Activated CD8-positive, alpha-beta memory T cell treated with anti-CD3 and anti-CD28 coated beads for 36 hours (primary cell): Measurements from ENCODE around the gene SMIM17. TPM values are rescaled to one million over a fixed set of nuclear protein-coding genes. Genes with fewer than 3 reads are reported as not detected.
"Not testable (repeated sequence)": the region's sequence is repeated elsewhere in the genome, so short reads cannot be mapped to it uniquely, and the experiment has no call there.

ENCODE experiments used
- CTCF ChIA-PET: fragments of 350-600 bp; sonication (Branson Sonifier 250); formaldehyde crosslinking; loops from one replicate; lab custom pipeline; 2021; ENCODE audit warnings: antibody characterized with exemption; lab: Charles Lee
- POLR2A ChIA-PET: fragments of 350-600 bp; sonication (Branson Sonifier 250); formaldehyde crosslinking; loops from one replicate; lab custom pipeline; 2021; ENCODE audit warnings: antibody characterized with exemption; lab: Charles Lee
- total RNA-seq, 2 experiments: library from RNA; stranded (reverse); gene quantifications; one replicate each; pipeline ENCODE4 v1.2.3, GENCODE V29; 2021

The SMIM17 gene
- total RNA-seq, 2 experiments from 2014 or later: not detected

- POLR2A ChIA-PET: no interaction called here
- CTCF ChIA-PET: no interaction called here
Measured at GRCh38 chr19:56643460-56643955, 549 bp downstream of the SMIM17 start.

GRCh38 chr19:56654151-56654550 is 11.2 kb downstream of the SMIM17 start:
- CTCF ChIA-PET: no interaction called here
- POLR2A ChIA-PET: no interaction called here

GRCh38 chr19:56660381-56661107 is 17.6 kb downstream of the SMIM17 start:
- POLR2A ChIA-PET: no interaction called here
- CTCF ChIA-PET: no interaction called here

DNA sequence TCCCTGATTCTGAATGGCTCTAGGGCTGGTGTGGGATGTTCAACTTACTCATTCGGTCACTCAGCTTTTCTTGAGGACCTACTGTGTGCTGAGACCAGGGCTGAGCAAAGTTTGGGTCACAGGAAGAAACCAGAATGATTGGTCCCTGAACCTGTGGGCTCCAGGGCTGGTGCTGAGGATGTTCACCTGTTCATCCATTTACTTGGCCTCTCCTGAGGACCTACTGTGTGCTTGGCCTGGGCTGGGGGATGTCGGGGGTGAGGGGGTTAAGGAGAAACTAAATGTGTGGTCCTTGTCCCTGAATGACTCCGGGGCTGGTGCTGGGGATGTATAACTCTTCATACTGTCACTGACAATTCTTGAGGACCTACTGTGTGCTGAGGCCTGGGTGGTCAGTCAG is 18.3 kb downstream of the SMIM17 start:
- CTCF ChIA-PET: no interaction called here
- POLR2A ChIA-PET: no interaction called here

DNA sequence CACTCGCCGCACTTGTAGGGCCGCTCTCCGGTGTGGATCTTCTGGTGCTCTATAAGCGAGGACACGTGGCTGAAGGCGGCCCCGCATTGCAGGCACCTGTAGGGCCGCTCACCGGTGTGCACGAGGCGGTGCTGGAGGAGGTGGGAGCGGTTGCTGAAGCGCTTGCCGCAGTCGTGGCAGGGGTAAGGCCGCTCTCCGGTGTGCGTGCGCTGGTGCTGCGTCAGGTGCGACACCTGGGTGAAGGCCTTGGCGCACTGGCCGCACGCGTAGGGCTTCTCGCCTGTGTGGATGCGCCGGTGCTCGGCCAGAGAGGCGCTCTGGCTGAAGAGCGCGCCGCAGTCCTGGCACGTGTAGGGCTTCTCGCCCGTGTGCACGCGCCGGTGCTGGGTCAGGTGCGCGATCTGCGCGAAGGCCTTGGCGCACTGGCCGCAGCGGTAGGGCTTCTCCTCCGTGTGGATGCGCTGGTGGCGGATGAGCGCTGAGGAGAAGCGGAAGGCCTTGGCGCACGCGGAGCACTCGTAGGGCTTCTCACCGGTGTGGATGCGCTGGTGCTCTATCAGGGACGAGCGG is 21.1 kb downstream of the SMIM17 start:
- CTCF ChIA-PET: no interaction called here
- POLR2A ChIA-PET: no interaction called here

DNA sequence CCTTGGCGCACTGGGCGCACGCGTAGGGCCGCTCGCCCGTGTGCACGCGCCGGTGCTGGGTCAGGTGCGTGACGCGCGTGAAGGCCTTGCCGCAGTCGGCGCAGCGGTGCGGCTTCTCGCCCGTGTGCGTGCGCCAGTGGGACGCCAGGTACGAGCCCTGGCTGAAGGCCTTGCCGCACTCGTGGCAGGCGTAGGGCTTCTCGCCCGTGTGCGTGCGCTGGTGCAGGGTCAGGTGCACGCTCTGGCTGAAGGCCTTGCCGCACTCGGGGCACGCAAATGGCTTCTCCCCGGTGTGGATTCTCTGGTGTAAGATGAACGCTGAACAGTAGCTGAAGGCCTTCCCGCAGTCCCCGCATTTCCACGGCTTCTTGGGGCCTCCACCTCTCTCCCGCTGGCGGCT is 21.6 kb downstream of the SMIM17 start:
- ChIA-PET POLR2A (no interaction called here), CTCF (no interaction called here)

GRCh38 chr19:56667311-56667870 is 24.4 kb downstream of the SMIM17 start:
- ChIA-PET POLR2A (no interaction called here), CTCF (no interaction called here)

GRCh38 chr19:56668676-56669075 is 25.7 kb downstream of the SMIM17 start:
- ChIA-PET CTCF (no interaction called here), POLR2A (no interaction called here)

DNA sequence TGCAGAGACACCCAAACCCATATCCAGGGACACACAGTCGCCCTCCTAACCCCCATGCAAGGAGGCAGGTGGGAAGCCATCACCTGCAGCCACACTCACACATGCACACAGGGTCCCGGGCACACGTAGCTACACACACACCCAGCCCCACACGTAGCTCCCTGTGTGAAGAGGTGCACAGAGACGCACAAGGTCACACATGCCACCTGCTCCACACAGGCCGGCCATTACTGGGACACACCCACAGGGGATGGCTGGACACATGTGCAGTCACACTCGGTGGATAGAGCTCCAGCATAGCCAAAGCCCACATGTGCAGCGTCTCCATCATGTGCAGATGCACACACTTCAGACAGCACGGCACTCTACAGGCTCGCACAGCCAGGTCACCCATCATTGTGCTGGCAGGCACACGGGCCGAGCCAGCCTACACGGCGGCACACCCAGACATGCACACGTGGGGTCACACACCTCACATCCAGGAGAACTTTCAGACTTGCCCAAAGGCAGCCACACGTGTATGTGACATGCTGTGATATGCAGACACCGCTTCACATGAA is 27.5 kb downstream of the SMIM17 start:
- ChIA-PET CTCF (no interaction called here), POLR2A (no interaction called here)

DNA sequence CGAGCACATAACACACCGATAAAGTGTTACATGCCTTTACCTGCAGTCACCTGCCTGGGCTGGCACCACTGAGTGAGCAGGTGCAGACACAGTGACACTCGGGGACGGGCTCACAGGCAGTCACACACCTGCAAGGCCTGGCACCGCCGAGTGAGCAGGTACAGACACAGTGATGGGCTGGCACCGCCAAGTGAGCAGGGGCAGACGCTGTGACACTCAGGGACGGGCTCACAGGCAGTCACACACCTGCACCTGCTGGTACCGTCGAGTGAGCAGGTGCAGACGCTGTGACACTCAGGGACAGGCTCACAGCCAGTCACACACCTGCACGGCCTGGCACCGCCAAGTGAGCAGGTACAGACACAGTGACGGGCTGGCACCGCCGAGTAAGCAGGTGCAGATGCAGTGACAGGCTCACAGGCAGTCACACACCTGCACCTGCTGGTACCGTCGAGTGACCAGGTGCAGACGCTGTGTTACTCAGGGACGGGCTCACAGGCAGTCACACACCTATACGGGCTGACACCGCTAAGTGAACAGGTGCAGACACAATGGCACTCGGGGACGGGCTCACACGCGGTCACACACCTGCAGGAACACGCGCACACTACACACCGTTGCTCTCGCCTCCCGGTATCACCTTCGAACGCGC is 28.1 kb downstream of the SMIM17 start:
- POLR2A ChIA-PET: no interaction called here
- CTCF ChIA-PET: no interaction called here

DNA sequence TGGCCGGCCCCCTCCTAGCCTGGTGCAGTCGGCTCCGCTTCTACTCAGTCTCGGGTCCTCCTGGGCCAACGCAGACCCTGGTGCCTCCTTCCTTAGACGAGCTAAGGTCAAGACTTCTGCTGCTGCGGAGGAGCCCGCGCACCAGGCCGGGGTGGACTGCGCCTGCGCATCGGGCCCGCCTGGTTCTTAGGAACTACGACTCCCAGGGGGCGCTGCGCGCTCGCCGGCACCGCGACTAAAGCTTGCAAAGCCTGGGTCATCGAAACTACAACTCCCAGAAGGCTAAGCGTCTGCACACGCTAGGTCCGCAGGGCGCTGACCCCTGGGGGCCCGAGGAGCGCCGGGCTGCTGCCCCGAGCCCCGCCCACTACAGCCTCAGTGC is 28.6 kb downstream of the SMIM17 start, which contains the start of gene ZNF835:
Gene ZNF835 (minus strand): TSS at position 145 of the 382 bp plus-strand sequence. CDS start 6,559 bp downstream, outside the sequence.
- CTCF ChIA-PET: no interaction called here

GRCh38 chr19:56672610-56673009 is 29.7 kb downstream of the SMIM17 start:
- CTCF ChIA-PET: not testable (repeated sequence)

More for the DNA sequence above, 28.6 kb downstream of the SMIM17 start, which contains the start of gene ZNF835:
- POLR2A ChIA-PET: no interaction called here

GRCh38 chr19:56678205-56678604 is 35.2 kb downstream of the SMIM17 start:
- ChIA-PET CTCF (no interaction called here), POLR2A (no interaction called here)

More at GRCh38 chr19:56672610-56673009, 29.7 kb downstream of the SMIM17 start:
- POLR2A ChIA-PET: not testable (repeated sequence)

- POLR2A ChIA-PET: no interaction called here
- CTCF ChIA-PET: interaction anchor here (0.5 kb wide), 1 partner anchor 8 kb away, joined by 4 read pairs; no protein-coding TSS in a partner anchor
Measured at GRCh38 chr19:56681702-56682101, 38.7 kb downstream of the SMIM17 start.

- POLR2A ChIA-PET: no interaction called here
- CTCF ChIA-PET: no interaction called here
Measured at GRCh38 chr19:56683116-56683515, 40.2 kb downstream of the SMIM17 start.

- POLR2A ChIA-PET: no interaction called here
- CTCF ChIA-PET: no interaction called here
Measured at GRCh38 chr19:56687031-56687430, 44.1 kb downstream of the SMIM17 start.

GRCh38 chr19:56689198-56689597 is 46.2 kb downstream of the SMIM17 start:
- CTCF ChIA-PET: no interaction called here

GRCh38 chr19:56690670-56691069 is 47.7 kb downstream of the SMIM17 start:
- ChIA-PET POLR2A (no interaction called here), CTCF (interaction anchor here (0.7 kb wide), 1 partner anchor 9 kb away, joined by 4 read pairs; no protein-coding TSS in a partner anchor)

More at GRCh38 chr19:56689198-56689597, 46.2 kb downstream of the SMIM17 start:
- POLR2A ChIA-PET: no interaction called here

DNA sequence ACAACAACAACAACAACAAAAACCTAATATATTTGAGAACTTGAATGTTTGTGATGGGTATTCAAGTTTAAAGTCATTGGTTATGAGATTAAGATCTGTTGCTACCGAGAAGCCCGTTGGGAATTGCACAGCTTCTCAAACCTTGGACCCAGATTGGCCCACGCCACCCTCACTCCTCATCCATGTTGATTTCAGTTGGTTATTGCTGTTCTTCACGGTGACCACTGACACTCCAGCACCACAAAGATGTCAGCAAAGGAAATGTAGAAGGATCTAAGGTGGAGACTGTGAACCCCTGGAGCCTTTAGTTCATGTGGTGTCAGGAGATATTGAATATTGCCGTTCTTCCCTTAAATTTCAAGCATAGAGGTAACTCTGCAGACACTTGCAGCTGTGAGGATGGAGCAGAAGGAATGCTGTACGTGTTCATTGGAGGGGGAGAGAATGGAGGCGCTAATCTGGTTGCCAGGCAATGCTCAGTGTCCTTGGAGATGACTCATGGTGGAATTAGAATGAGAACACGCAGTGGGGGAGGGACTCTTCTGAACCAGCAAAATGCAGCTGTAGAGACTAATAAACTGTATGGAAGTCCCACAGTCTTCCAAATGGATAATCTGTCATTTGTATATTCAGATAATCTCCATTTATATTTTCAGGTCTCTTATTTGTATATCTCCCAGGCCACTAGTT is 49.4 kb downstream of the SMIM17 start:
- CTCF ChIA-PET: no interaction called here
- POLR2A ChIA-PET: no interaction called here
